Astrocyte (in vitro differentiated cells and primary cell): Measurements from ENCODE around the gene SNX21.
"Not testable (repeated sequence)": the region's sequence is repeated elsewhere in the genome, so short reads cannot be mapped to it uniquely, and the experiment has no call there.

Experiments
- CTCF ChIP-seq: IDR thresholded peaks from 2 replicates; pipeline ENCODE4 v1.5.1; 2011; ENCODE audit warnings: low read depth, mild to moderate bottlenecking, inconsistent platforms, low read length, moderate library complexity; ENCODE audit not compliant: insufficient read depth
- EZH2 ChIP-seq: IDR thresholded peaks from 2 replicates; pipeline ENCODE4 v1.6.1; 2012; ENCODE audit warnings: mild to moderate bottlenecking, low read length, inconsistent platforms; ENCODE audit not compliant: insufficient read depth

GRCh38 chr20:45797510-45797909 is 36.1 kb upstream of the SNX21 start:
- TF ChIP-seq CTCF, EZH2: not testable (repeated sequence)
